Pancreas (tissue), 10 donors: ENCODE measurements around the gene HIF3A. TPM values are rescaled to one million over a fixed set of nuclear protein-coding genes. Genes with fewer than 3 reads are reported as not detected.
"Not testable (repeated sequence)": the region's sequence is repeated elsewhere in the genome, so short reads cannot be mapped to it uniquely, and the experiment has no call there.

Experiments used
- ATAC-seq, 4 donors: fragments of 200-7000 bp; cut with Tn5 transposase; one replicate each; pipeline versions ENCODE4 v1.8.0 to v1.9.1; 2020; ENCODE audit warnings: mild to moderate bottlenecking in 4 of 4, moderate library complexity in 4 of 4
- DNase-seq, 6 donors: peaks; one replicate each; pipeline ENCODE4 v3.0.0-alpha.2; 2020
- FAIRE-seq: peaks from 2 replicates; lab custom pipeline; 2012; peaks lifted over from hg19 to GRCh38; lab: Jason Lieb, UNC
- H3K27ac ChIP-seq, 4 donors: fragments of 200-600 bp; sonication (generic); 1 replicate in 3 of 4; 2 replicates in 1 of 4; pipeline versions ENCODE4 v1.5.0 to v1.8.0; 2020
- H3K27me3 ChIP-seq, 4 donors: fragments of 200-600 bp; one replicate each; pipeline ENCODE4 v1.8.0; 2021
- H3K36me3 ChIP-seq, 3 donors: fragments of 200-600 bp; sonication (generic) in 1 of 3; one replicate each; pipeline versions ENCODE4 v1.5.0 to v1.8.0; 2020 to 2021
- H3K4me1 ChIP-seq, 3 donors: fragments of 200-600 bp; one replicate each; pipeline ENCODE4 v1.8.0; 2021
- H3K4me3 ChIP-seq, 4 donors: fragments of 200-600 bp; sonication (generic) in 2 of 4; one replicate each; pipeline versions ENCODE4 v1.5.0 to v1.8.0; 2020 to 2021
- H3K9me3 ChIP-seq, 4 donors: fragments of 200-600 bp; one replicate each; pipeline ENCODE4 v1.8.0; 2021
- CTCF ChIP-seq, 4 donors: fragments of 200-600 bp; sonication (generic) in 3 of 4; IDR thresholded peaks; one replicate each; pipeline versions ENCODE4 v1.5.0 to v1.8.0; 2021; ENCODE audit warnings: antibody characterized with exemption in 4 of 4
- WGBS, 2 donors: extraction: QIAGEN DNeasy Blood & Tissue Kit; methylation state at CpG; one replicate each; pipeline ENCODE4 v1.1.7; 2013; 5-methylcytosine and 5-hydroxymethylcytosine counted together
- intact Hi-C, 3 donors: fragments of 100-400 bp; cut with DNase I; formaldehyde crosslinking; loops; one replicate each; pipeline versions ENCODE4 v1.11.1 to v1.14.2; 2022
- polyA plus RNA-seq, 2 donors: library from polyadenylated mRNA; stranded (reverse); fragments of 200-250 nt; gene quantifications; one replicate each; pipeline ENCODE4 v1.2.3, GENCODE V29; 2013
- total RNA-seq, 6 donors: library from RNA; stranded (reverse); fragmentation: NEBNext Ultra II Directional in 4 of 6; extraction: Animal tissue kit (Norgen Biotek cat#: 25700) in 4 of 6; gene quantifications; one replicate each; pipeline versions ENCODE4 v1.2.1 to v1.2.4, GENCODE V29; 2021 to 2023
- donor health status: healthy with polysubstance abuse.
- donor health status: DM: no; HTN: no; CAD: no; lungs with moderate emphysema.
- donor health status: DM: no; HTN: no; CAD: no.
- donor health status: control.
- donor health status: control.
- donor health status: Bipolar disorder and iron deficiency.
- donor health status: DM: yes; HTN: yes; CAD: no.
- donor health status: DM: no; HTN: no; CAD: no.
- donor health status: DM: no; HTN: no; CAD: no.
- donor health status: DM: yes; HTN: yes; CAD: no.

The HIF3A gene
- total and polyA plus RNA-seq, 8 donors, result 0.71 to 27.6 (median 5.2) TPM

- TF ChIP-seq CTCF (IDR thresholded peaks at IDR 0.05), result no peak
- WGBS, 2 donors, result 35 to 47% methylated on average over 17 of the region's 17 CpGs
- intact Hi-C loops, result no loop called here
These were observed 26.2 kb upstream of the HIF3A start for GRCh38 chr19:46270521-46271256.

GRCh38 chr19:46271481-46272197 is 25.2 kb upstream of the HIF3A start:
- Histone ChIP-seq H3K27me3 (peaks cover 0 to 10% (median 0%) of the 10 kb centered on the region in 4 donors), H3K4me1 (no peaks in the 10 kb centered on the region), H3K9me3 (no peaks in the 10 kb centered on the region), H3K27ac (no peak overlapping the region), H3K4me3 (no peak overlapping the region), H3K36me3 (no peaks in the 10 kb centered on the region)
- no peak for TF ChIP-seq CTCF (IDR thresholded peaks at IDR 0.05)
- FAIRE-seq, result no peak
- WGBS, 2 donors, result 66% methylated on average over 8 of the region's 8 CpGs
- intact Hi-C loops, result no loop called here
- no peak for DNase-seq
- peak in 1 of 4 donors; percentile 54 for ATAC-seq

More at GRCh38 chr19:46270521-46271256, 26.2 kb upstream of the HIF3A start:
- Histone ChIP-seq H3K27me3 (peaks cover 0 to 10% (median 0%) of the 10 kb centered on the region in 4 donors), H3K4me1 (no peaks in the 10 kb centered on the region), H3K9me3 (no peaks in the 10 kb centered on the region), H3K4me3 (no peak overlapping the region), H3K36me3 (no peaks in the 10 kb centered on the region), H3K27ac (no peak overlapping the region)
- ATAC-seq (no peak), FAIRE-seq (no peak), DNase-seq (no peak)

GRCh38 chr19:46273931-46274330 is 22.9 kb upstream of the HIF3A start:
- DNase-seq, H3K9me3 ChIP-seq, H3K36me3 ChIP-seq, ATAC-seq, H3K4me3 ChIP-seq, H3K4me1 ChIP-seq, intact Hi-C loops, H3K27ac ChIP-seq, H3K27me3 ChIP-seq, FAIRE-seq: not testable (repeated sequence)
- 71 to 72% methylated on average over 6 of the region's 6 CpGs for WGBS, 2 donors

- H3K36me3 ChIP-seq, result no peaks in the 10 kb centered on the region
- H3K27me3 ChIP-seq, result no peaks in the 10 kb centered on the region
- no peaks in the 10 kb centered on the region for H3K9me3 ChIP-seq
- no peak for DNase-seq
- H3K4me3 ChIP-seq, result no peak overlapping the region
- 61 to 73% methylated on average over 7 of the region's 7 CpGs for WGBS, 2 donors
- H3K27ac ChIP-seq, result no peak overlapping the region
- no peak for ATAC-seq
- TF ChIP-seq CTCF (IDR thresholded peaks at IDR 0.05), result no peak
- intact Hi-C loops, result no loop called here
- no peaks in the 10 kb centered on the region for H3K4me1 ChIP-seq
- FAIRE-seq, result no peak
These were observed 17.7 kb upstream of the HIF3A start for GRCh38 chr19:46279177-46279576.

DNA sequence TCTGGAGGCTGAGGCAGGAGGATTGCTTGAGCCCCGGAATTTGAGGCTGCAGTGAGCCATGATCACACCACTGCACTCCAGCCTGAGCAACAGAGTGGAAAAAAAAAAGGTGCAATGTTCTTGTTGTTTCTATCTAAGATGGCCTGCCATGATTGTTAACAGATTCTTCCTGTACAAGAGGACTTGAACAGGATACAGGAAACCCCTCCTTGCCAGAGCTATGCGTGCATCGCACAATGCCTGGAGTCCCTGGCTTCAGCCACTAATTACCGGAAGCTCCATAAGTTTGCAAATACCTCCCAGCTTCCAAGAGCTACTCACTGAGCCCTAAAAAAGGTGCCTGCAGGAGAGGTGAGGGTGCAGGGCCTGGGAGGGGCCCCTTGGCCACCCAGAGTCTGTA is 13.1 kb upstream of the HIF3A start:
- FAIRE-seq, result no peak
- intact Hi-C loops, result loop anchor here in 2 of 3 donors (5.0 to 10.0 kb wide), 3 partner anchors 109 to 211 kb away; partner anchors contain the start of gene PNMA8B (in 1 of the 2)

More for the DNA sequence above, 13.1 kb upstream of the HIF3A start:
- Histone ChIP-seq H3K27me3 (no peaks in the 10 kb centered on the region), H3K4me3 (no peak overlapping the region), H3K36me3 (no peaks in the 10 kb centered on the region), H3K27ac (no peak overlapping the region), H3K9me3 (no peaks in the 10 kb centered on the region), H3K4me1 (no peaks in the 10 kb centered on the region)
- ATAC-seq (no peak), DNase-seq (no peak)
- no peak for TF ChIP-seq CTCF (IDR thresholded peaks at IDR 0.05)
- WGBS, 2 donors, result 73 to 90% methylated on average over 4 of the region's 4 CpGs
